Measurements from ENCODE around the gene MBP. TPM values are rescaled to one million over a fixed set of nuclear protein-coding genes. Genes with fewer than 3 reads are reported as not detected.

The MBP gene
- total RNA-seq, 1 donor from 2014 or later: 14.1 TPM

GRCh38 chr18:77069931-77070330 lies 62.7 kb downstream of the MBP start:
- no peak for DNase-seq (ENCODE audit: extremely low read depth, low read depth, low spot score)

GRCh38 chr18:77069482-77069881 lies 63.1 kb downstream of the MBP start:
- no peak for DNase-seq (ENCODE audit: extremely low read depth, low read depth, low spot score)

GRCh38 chr18:77068321-77069312 lies 64.0 kb downstream of the MBP start:
- no peak for DNase-seq (ENCODE audit: extremely low read depth, low read depth, low spot score)

GRCh38 chr18:77067291-77068061 lies 65.1 kb downstream of the MBP start:
- DNase-seq (ENCODE audit: extremely low read depth, low read depth, low spot score): peak; percentile 84

- no peak for DNase-seq (ENCODE audit: extremely low read depth, low read depth, low spot score)
These were observed 65.9 kb downstream of the MBP start for GRCh38 chr18:77066689-77067088.

GRCh38 chr18:77066101-77066500 lies 66.5 kb downstream of the MBP start:
- DNase-seq (ENCODE audit: extremely low read depth, low read depth, low spot score): no peak

GRCh38 chr18:77065221-77065981 lies 67.2 kb downstream of the MBP start:
- DNase-seq (ENCODE audit: extremely low read depth, low read depth, low spot score): no peak

GRCh38 chr18:77063260-77063659 lies 69.3 kb downstream of the MBP start:
- no peak for DNase-seq (ENCODE audit: extremely low read depth, low read depth, low spot score)

GRCh38 chr18:77062518-77063003 lies 70.0 kb downstream of the MBP start:
- DNase-seq (ENCODE audit: extremely low read depth, low read depth, low spot score): no peak

- no peak for DNase-seq (ENCODE audit: extremely low read depth, low read depth, low spot score)
These were observed 70.6 kb downstream of the MBP start for GRCh38 chr18:77061946-77062517.

GRCh38 chr18:77061281-77061945 lies 71.2 kb downstream of the MBP start:
- DNase-seq (ENCODE audit: extremely low read depth, low read depth, low spot score): no peak

GRCh38 chr18:77060151-77060550 lies 72.4 kb downstream of the MBP start:
- no peak for DNase-seq (ENCODE audit: extremely low read depth, low read depth, low spot score)

GRCh38 chr18:77059294-77059916 lies 73.2 kb downstream of the MBP start:
- DNase-seq (ENCODE audit: extremely low read depth, low read depth, low spot score): no peak

- no peak for DNase-seq (ENCODE audit: extremely low read depth, low read depth, low spot score)
These were observed 74.2 kb downstream of the MBP start for GRCh38 chr18:77058290-77058835.

- DNase-seq (ENCODE audit: extremely low read depth, low read depth, low spot score): no peak
These were observed 75.6 kb downstream of the MBP start for GRCh38 chr18:77057006-77057395.

GRCh38 chr18:77056344-77057005 lies 76.1 kb downstream of the MBP start:
- no peak for DNase-seq (ENCODE audit: extremely low read depth, low read depth, low spot score)

- no peak for DNase-seq (ENCODE audit: extremely low read depth, low read depth, low spot score)
These were observed 76.9 kb downstream of the MBP start for GRCh38 chr18:77055429-77056300.
